RWPE2 (cell line): ENCODE data around the gene CCL26.
"Not testable (repeated sequence)": the region's sequence is repeated elsewhere in the genome, so short reads cannot be mapped to it uniquely, and the experiment has no call there.

Experiments
- ATAC-seq: fragments of 200-7000 bp; cut with Tn5 transposase; 3 replicates; pipeline ENCODE4 v1.9.1; 2021; ENCODE audit warnings: low read depth
- DNase-seq: peaks from one replicate; pipeline ENCODE4 v3.0.0-alpha.2; 2020; ENCODE audit warnings: low spot score
- H3K27ac ChIP-seq: fragments of 450-650 bp; 2 replicates; pipeline ENCODE4 v1.5.1; 2017; ENCODE audit warnings: mild to moderate bottlenecking; ENCODE audit not compliant: poor library complexity, severe bottlenecking
- H3K27me3 ChIP-seq: fragments of 250-450 bp; sonication (Bioruptor Pico); 2 replicates; pipeline ENCODE4 v1.5.1; 2021; ENCODE audit warnings: mild to moderate bottlenecking, moderate library complexity; ENCODE audit not compliant: insufficient read depth, poor library complexity, severe bottlenecking
- H3K36me3 ChIP-seq: fragments of 250-450 bp; sonication (Bioruptor Pico); 2 replicates; pipeline ENCODE4 v1.5.1; 2020; ENCODE audit warnings: low read depth, mild to moderate bottlenecking, moderate library complexity
- H3K4me1 ChIP-seq: fragments of 250-450 bp; sonication (Bioruptor Pico); 2 replicates; pipeline ENCODE4 v1.5.1; 2021; ENCODE audit warnings: mild to moderate bottlenecking, moderate library complexity; ENCODE audit not compliant: insufficient read depth, poor library complexity, severe bottlenecking
- H3K4me3 ChIP-seq: fragments of 250-450 bp; sonication (Bioruptor Pico); 2 replicates; pipeline ENCODE4 v1.5.1; 2021; ENCODE audit warnings: mild to moderate bottlenecking, moderate library complexity; ENCODE audit not compliant: severe bottlenecking
- H3K9me3 ChIP-seq: fragments of 250-450 bp; sonication (Bioruptor Pico); 2 replicates; pipeline ENCODE4 v1.5.1; 2021; ENCODE audit warnings: mild to moderate bottlenecking, moderate library complexity; ENCODE audit not compliant: severe bottlenecking
- CTCF ChIP-seq: fragments of 450-650 bp; IDR thresholded peaks from one replicate; pipeline ENCODE4 v1.5.1; 2017; ENCODE audit warnings: mild to moderate bottlenecking, moderate library complexity; ENCODE audit not compliant: poor library complexity, severe bottlenecking

Gene CCL26

GRCh38 chr7:75796420-75796819 lies 24.4 kb upstream of the CCL26 start:
- no peak for ATAC-seq
- H3K9me3 ChIP-seq, result no peaks in the 10 kb centered on the region
- no peaks in the 10 kb centered on the region for H3K27me3 ChIP-seq
- no peak for DNase-seq
- H3K4me1 ChIP-seq, result peaks cover 6% of the 10 kb centered on the region
- no peak overlapping the region for H3K27ac ChIP-seq
- H3K36me3 ChIP-seq, result no peaks in the 10 kb centered on the region
- TF ChIP-seq CTCF, result no peak
- no peak overlapping the region for H3K4me3 ChIP-seq

- H3K4me3 ChIP-seq, result no peak overlapping the region
- peaks cover 8% of the 10 kb centered on the region for H3K4me1 ChIP-seq
- no peaks in the 10 kb centered on the region for H3K9me3 ChIP-seq
- DNase-seq, result no peak
- H3K27me3 ChIP-seq, result no peaks in the 10 kb centered on the region
- no peak overlapping the region for H3K27ac ChIP-seq
- no peak for TF ChIP-seq CTCF
- no peaks in the 10 kb centered on the region for H3K36me3 ChIP-seq
- ATAC-seq, result no peak
These were observed 23.8 kb upstream of the CCL26 start for GRCh38 chr7:75795831-75796285.

- H3K27ac ChIP-seq, result no peak overlapping the region
- H3K4me3 ChIP-seq, result no peak overlapping the region
- H3K27me3 ChIP-seq, result no peaks in the 10 kb centered on the region
- ATAC-seq (no peak), DNase-seq (no peak)
- H3K9me3 ChIP-seq, result no peaks in the 10 kb centered on the region
- H3K4me1 ChIP-seq, result peaks cover 8% of the 10 kb centered on the region
- TF ChIP-seq CTCF, result no peak
- H3K36me3 ChIP-seq, result no peaks in the 10 kb centered on the region
These were observed 21.7 kb upstream of the CCL26 start for GRCh38 chr7:75793676-75794075.

- DNase-seq, H3K4me1 ChIP-seq, H3K27me3 ChIP-seq, ATAC-seq, H3K27ac ChIP-seq, H3K9me3 ChIP-seq, H3K36me3 ChIP-seq, H3K4me3 ChIP-seq: not testable (repeated sequence)
These were observed 20.6 kb upstream of the CCL26 start for GRCh38 chr7:75792567-75792966.

- no peaks in the 10 kb centered on the region for H3K36me3 ChIP-seq
- no peak for TF ChIP-seq CTCF
- no peak overlapping the region for H3K4me3 ChIP-seq
- no peak overlapping the region for H3K27ac ChIP-seq
- DNase-seq, result no peak
- peaks cover 8% of the 10 kb centered on the region for H3K4me1 ChIP-seq
- no peak for ATAC-seq
- no peaks in the 10 kb centered on the region for H3K9me3 ChIP-seq
- no peaks in the 10 kb centered on the region for H3K27me3 ChIP-seq
These were observed 17.4 kb upstream of the CCL26 start for GRCh38 chr7:75789361-75789924.

GRCh38 chr7:75788154-75788847 lies 16.3 kb upstream of the CCL26 start:
- not testable (repeated sequence) for H3K27ac ChIP-seq, H3K4me1 ChIP-seq, H3K9me3 ChIP-seq, DNase-seq, H3K27me3 ChIP-seq, H3K36me3 ChIP-seq, ATAC-seq, H3K4me3 ChIP-seq

GRCh38 chr7:75783058-75783457 lies 11.0 kb upstream of the CCL26 start:
- not testable (repeated sequence) for H3K4me3 ChIP-seq, H3K27me3 ChIP-seq, H3K4me1 ChIP-seq, DNase-seq, ATAC-seq, H3K36me3 ChIP-seq, H3K27ac ChIP-seq, H3K9me3 ChIP-seq

GRCh38 chr7:75780647-75781273 lies 8.7 kb upstream of the CCL26 start:
- not testable (repeated sequence) for H3K27me3 ChIP-seq, H3K9me3 ChIP-seq, H3K27ac ChIP-seq, H3K36me3 ChIP-seq, H3K4me1 ChIP-seq, DNase-seq, H3K4me3 ChIP-seq, ATAC-seq
